SU-DHL-6 (cell line): Measurements from ENCODE around the gene DNAAF5.

ENCODE experiments used
- H2AFZ ChIP-seq: fragments of 200-600 bp; sonication (generic); 2 replicates; pipeline ENCODE4 v1.6.1; 2014; ENCODE audit warnings: low read depth, mild to moderate bottlenecking, moderate library complexity, mixed read lengths, antibody characterized with exemption, low read length; ENCODE audit not compliant: severe bottlenecking
- H3F3A ChIP-seq: fragments of 200-600 bp; shearing (Covaris generic); 2 replicates; pipeline ENCODE4 v1.6.0; 2016; ENCODE audit warnings: antibody characterized with exemption, mild to moderate bottlenecking; ENCODE audit not compliant: insufficient read depth
- H3K27ac ChIP-seq: fragments of 200-600 bp; sonication (generic); 2 replicates; pipeline ENCODE4 v1.5.1; 2016; ENCODE audit warnings: low read depth, mild to moderate bottlenecking, low read length, moderate library complexity, mixed read lengths
- H3K27me3 ChIP-seq: fragments of 200-600 bp; sonication (generic), shearing (Covaris generic); 2 replicates; pipeline ENCODE4 v1.6.0; 2014; ENCODE audit warnings: mild to moderate bottlenecking, low read length
- H3K36me3 ChIP-seq: fragments of 200-600 bp; sonication (generic); 2 replicates; pipeline ENCODE4 v1.6.1; 2014; ENCODE audit warnings: mild to moderate bottlenecking, low read length, mixed read lengths
- H3K4me2 ChIP-seq: fragments of 300-600, 200-600 bp; shearing (Covaris generic), sonication (generic); 2 replicates; pipeline ENCODE4 v1.6.0; 2014; ENCODE audit warnings: low read length, low read depth, mild to moderate bottlenecking; ENCODE audit not compliant: poor library complexity, severe bottlenecking
- H3K4me3 ChIP-seq: fragments of 200-600 bp; sonication (generic); 2 replicates; pipeline ENCODE4 v1.5.1; 2014; ENCODE audit warnings: antibody characterized with exemption, low read length, mild to moderate bottlenecking, mixed read lengths; ENCODE audit not compliant: insufficient read depth, poor library complexity, severe bottlenecking
- H3K79me2 ChIP-seq: fragments of 200-600 bp; sonication (generic); 2 replicates; pipeline ENCODE4 v1.6.1; 2014; ENCODE audit warnings: mild to moderate bottlenecking, low read length, moderate library complexity; ENCODE audit not compliant: insufficient read depth
- H3K9ac ChIP-seq: fragments of 200-600 bp; sonication (generic); 2 replicates; pipeline ENCODE4 v1.7.0; 2014; ENCODE audit warnings: mild to moderate bottlenecking, low read length
- H3K9me2 ChIP-seq: fragments of 200-600 bp; sonication (generic); replicated peaks from 2 replicates; pipeline ENCODE4 v1.6.1; 2014; ENCODE audit warnings: low read length; ENCODE audit not compliant: insufficient read depth
- H3K9me3 ChIP-seq: fragments of 200-600 bp; sonication (generic); 2 replicates; pipeline ENCODE4 v1.6.1; 2014; ENCODE audit warnings: low read length, mixed read lengths; ENCODE audit not compliant: insufficient read depth
- H4K20me1 ChIP-seq: fragments of 200-600 bp; sonication (generic); 2 replicates; pipeline ENCODE4 v1.6.1; 2014; ENCODE audit warnings: low read depth, mild to moderate bottlenecking, antibody characterized with exemption, low read length, moderate library complexity, mixed read lengths
- CTCF ChIP-seq: fragments of 200-600 bp; sonication (generic); IDR thresholded peaks from one replicate; pipeline ENCODE4 v1.5.1; 2017; ENCODE audit warnings: antibody characterized with exemption, mild to moderate bottlenecking, low read length, moderate library complexity; ENCODE audit not compliant: insufficient read depth, poor library complexity, severe bottlenecking
- EZH2phosphoT487 ChIP-seq: fragments of 200-600 bp; sonication (generic), shearing (Covaris generic); conservative IDR thresholded peaks from 2 replicates; pipeline ENCODE4 v1.6.1; 2018; ENCODE audit warnings: mild to moderate bottlenecking, antibody characterized with exemption, low read length, moderate library complexity, mixed read lengths

Gene DNAAF5

GRCh38 chr7:726084-726853, at the start of gene DNAAF5:
DNAAF5 (plus strand) TSS chr7:726699; CDS start chr7:726721, 22 bp downstream.
- H3K4me3 ChIP-seq: peak within 1 kb of the TSS; percentile 77
- peak within 1 kb of the TSS; percentile 84 for H3K4me2 ChIP-seq
- peak within 1 kb of the TSS; percentile 49 for H3K27ac ChIP-seq
- 0 out of 2 replicates have a peak, but pooled peaks cover 3% of the 10 kb centered on the region for H3K36me3 ChIP-seq
- H2AFZ ChIP-seq: peak within 1 kb of the TSS; percentile 49
- peaks cover 47% of the 10 kb centered on the region for H3K79me2 ChIP-seq
- H3F3A ChIP-seq: no peaks in the 10 kb centered on the region
- no peaks in the 10 kb centered on the region for H3K9me2 ChIP-seq
- no peaks in the 10 kb centered on the region for H3K27me3 ChIP-seq
- TF ChIP-seq CTCF: no peak
- no peak for TF ChIP-seq EZH2phosphoT487
- no peaks in the 10 kb centered on the region for H3K9me3 ChIP-seq
- no peaks in the 10 kb centered on the region for H4K20me1 ChIP-seq
- peak within 1 kb of the TSS; percentile 70 for H3K9ac ChIP-seq

- no peak overlapping the region for H3K27ac ChIP-seq
- no peaks in the 10 kb centered on the region for H3K9me3 ChIP-seq
- H2AFZ ChIP-seq: no peak overlapping the region
- 0 out of 2 replicates have a peak, but pooled peaks cover 3% of the 10 kb centered on the region for H3K36me3 ChIP-seq
- H3K9me2 ChIP-seq: no peaks in the 10 kb centered on the region
- no peak overlapping the region for H3K9ac ChIP-seq
- H3K27me3 ChIP-seq: no peaks in the 10 kb centered on the region
- no peak overlapping the region for H3K4me2 ChIP-seq
- no peak overlapping the region for H3K4me3 ChIP-seq
- TF ChIP-seq EZH2phosphoT487: no peak
- no peak for TF ChIP-seq CTCF
- no peaks in the 10 kb centered on the region for H3K79me2 ChIP-seq
- no peaks in the 10 kb centered on the region for H3F3A ChIP-seq
- no peaks in the 10 kb centered on the region for H4K20me1 ChIP-seq
Measured at GRCh38 chr7:676972-677385, 49.5 kb upstream of the DNAAF5 start.

- no peak overlapping the region for H3K4me3 ChIP-seq
- no peak overlapping the region for H3K27ac ChIP-seq
- no peak overlapping the region for H3K9ac ChIP-seq
- no peaks in the 10 kb centered on the region for H3K79me2 ChIP-seq
- H3K36me3 ChIP-seq: peaks cover 11% of the 10 kb centered on the region
- no peak for TF ChIP-seq CTCF
- H4K20me1 ChIP-seq: no peaks in the 10 kb centered on the region
- no peaks in the 10 kb centered on the region for H3K9me2 ChIP-seq
- no peaks in the 10 kb centered on the region for H3F3A ChIP-seq
- peaks cover 11% of the 10 kb centered on the region; the same call in 1 of the 2 replicates for H3K9me3 ChIP-seq
- H3K27me3 ChIP-seq: no peaks in the 10 kb centered on the region
- H3K4me2 ChIP-seq: no peak overlapping the region
- no peak overlapping the region for H2AFZ ChIP-seq
Measured at GRCh38 chr7:680411-681127, 45.9 kb upstream of the DNAAF5 start.
